Tibial nerve (tissue), 4 donors: Measurements from ENCODE around the gene MAN1A2. TPM values are rescaled to one million over a fixed set of nuclear protein-coding genes. Genes with fewer than 3 reads are reported as not detected.

ENCODE experiments used
- DNase-seq, 2 donors: peaks; one replicate each; pipeline ENCODE4 v3.0.0-alpha.2; 2019; ENCODE audit warnings: low spot score in 2 of 2
- H3K27ac ChIP-seq, 4 donors: fragments of 200-600 bp; sonication (generic) in 3 of 4; one replicate each; pipeline ENCODE4 v1.5.1; 2017 to 2019; ENCODE audit warnings: mild to moderate bottlenecking in 1 of 4
- H3K27me3 ChIP-seq, 2 donors: fragments of 200-600 bp; sonication (generic) in 1 of 2; one replicate each; pipeline versions ENCODE4 v1.5.1 to v1.6.0; 2017 to 2019
- H3K36me3 ChIP-seq, 3 donors: fragments of 200-600 bp; sonication (generic); one replicate each; pipeline ENCODE4 v1.5.1; 2018 to 2019
- H3K4me1 ChIP-seq, 4 donors: fragments of 200-600 bp; sonication (generic) in 3 of 4; one replicate each; pipeline ENCODE4 v1.5.1; 2017 to 2019
- H3K4me3 ChIP-seq, 4 donors: fragments of 200-600 bp; sonication (generic) in 3 of 4; one replicate each; pipeline ENCODE4 v1.5.1; 2017 to 2019; ENCODE audit warnings: mild to moderate bottlenecking in 1 of 4, moderate library complexity in 1 of 4
- H3K9me3 ChIP-seq, 4 donors: fragments of 200-600 bp; sonication (generic) in 3 of 4; one replicate each; pipeline ENCODE4 v1.5.1; 2017 to 2019
- CTCF ChIP-seq, 5 experiments: fragments of 200-600 bp in 3 of 5; fragments of 450-650 bp in 2 of 5; sonication (generic) in 3 of 5; IDR thresholded peaks; one replicate each; pipeline ENCODE4 v1.5.1; 2016 to 2019; ENCODE audit warnings: antibody characterized with exemption in 5 of 5, mild to moderate bottlenecking in 3 of 5, moderate library complexity in 2 of 5
- EP300 ChIP-seq, 2 donors: sonication (generic); formaldehyde crosslinking; IDR thresholded peaks; one replicate each; pipeline ENCODE4 v1.6.1; 2017; ENCODE audit warnings: antibody characterized with exemption in 2 of 2, mild to moderate bottlenecking in 1 of 2
- POLR2A ChIP-seq, 2 donors: fragments of 450-650 bp; IDR thresholded peaks; one replicate each; pipeline ENCODE4 v1.6.1; 2017; ENCODE audit warnings: antibody characterized with exemption in 2 of 2, mild to moderate bottlenecking in 2 of 2, moderate library complexity in 2 of 2
- WGBS, 2 donors: methylation state at CpG; one replicate each; pipeline ENCODE4 v1.1.5; 2018; 5-methylcytosine and 5-hydroxymethylcytosine counted together
- total RNA-seq, 4 donors: library from RNA; depleted of rRNA; stranded (reverse); fragments of >200 nt; gene quantifications; one replicate each; pipeline ENCODE4 v1.1.0, GENCODE V29; 2016

MAN1A2 gene
- total RNA-seq, 4 donors from 2014 or later = 31.4 to 65.7 (median 45.6) TPM

- no peak for DNase-seq
- H3K4me1 ChIP-seq = peaks cover 0 to 8% (median 0%) of the 10 kb centered on the region in 4 donors
- peaks cover 0 to 7% (median 4%) of the 10 kb centered on the region in 4 donors for H3K9me3 ChIP-seq
- TF ChIP-seq CTCF (IDR thresholded peaks at IDR 0.05) (no peak), POLR2A (IDR thresholded peaks at IDR 0.05) (no peak), EP300 (IDR thresholded peaks at IDR 0.05) (no peak)
- no peak overlapping the region for H3K27ac ChIP-seq
- no peak overlapping the region for H3K4me3 ChIP-seq
- H3K27me3 ChIP-seq = no peaks in the 10 kb centered on the region
- WGBS, 2 donors = 80 to 89% methylated on average over 6 of the region's 6 CpGs
- peaks cover 0 to 20% (median 0%) of the 10 kb centered on the region in 3 donors for H3K36me3 ChIP-seq
Observed at GRCh38 chr1:117398957-117399356, 31.7 kb downstream of the MAN1A2 start.

- TF ChIP-seq EP300 (IDR thresholded peaks at IDR 0.05) (no peak), POLR2A (IDR thresholded peaks at IDR 0.05) (no peak), CTCF (IDR thresholded peaks at IDR 0.05) (no peak)
- Histone ChIP-seq H3K27me3 (no peaks in the 10 kb centered on the region), H3K9me3 (peaks cover 0 to 7% (median 2%) of the 10 kb centered on the region in 4 donors), H3K4me1 (peaks cover 0 to 5% (median 0%) of the 10 kb centered on the region in 4 donors), H3K27ac (no peak overlapping the region), H3K36me3 (peaks cover 0 to 26% (median 0%) of the 10 kb centered on the region in 3 donors), H3K4me3 (no peak overlapping the region)
- DNase-seq = no peak
Observed at GRCh38 chr1:117401761-117402160, 34.5 kb downstream of the MAN1A2 start.

- no peak for DNase-seq
- no peak overlapping the region for H3K4me3 ChIP-seq
- TF ChIP-seq CTCF (IDR thresholded peaks at IDR 0.05) = no peak
- no peak for TF ChIP-seq POLR2A (IDR thresholded peaks at IDR 0.05)
- TF ChIP-seq EP300 (IDR thresholded peaks at IDR 0.05) = no peak
- no peaks in the 10 kb centered on the region for H3K4me1 ChIP-seq
- 98 to 99% methylated on average over 3 of the region's 3 CpGs for WGBS, 2 donors
- no peaks in the 10 kb centered on the region for H3K27me3 ChIP-seq
- H3K27ac ChIP-seq = no peak overlapping the region
- peaks cover 0 to 7% (median 2%) of the 10 kb centered on the region in 4 donors for H3K9me3 ChIP-seq
- peaks cover 0 to 26% (median 0%) of the 10 kb centered on the region in 3 donors for H3K36me3 ChIP-seq
Observed at GRCh38 chr1:117403597-117403996, 36.3 kb downstream of the MAN1A2 start.

GRCh38 chr1:117405042-117405441, 37.8 kb downstream of the MAN1A2 start:
- Histone ChIP-seq H3K4me3 (no peak overlapping the region), H3K27me3 (no peaks in the 10 kb centered on the region), H3K9me3 (peaks cover 0 to 7% (median 2%) of the 10 kb centered on the region in 4 donors), H3K4me1 (no peaks in the 10 kb centered on the region), H3K36me3 (peaks cover 0 to 26% (median 0%) of the 10 kb centered on the region in 3 donors), H3K27ac (no peak overlapping the region)
- no peak for DNase-seq
- TF ChIP-seq EP300 (IDR thresholded peaks at IDR 0.05) (no peak), CTCF (IDR thresholded peaks at IDR 0.05) (no peak), POLR2A (IDR thresholded peaks at IDR 0.05) (no peak)

- H3K4me1 ChIP-seq = no peaks in the 10 kb centered on the region
- TF ChIP-seq EP300 (IDR thresholded peaks at IDR 0.05) = no peak
- no peak for TF ChIP-seq CTCF (IDR thresholded peaks at IDR 0.05)
- TF ChIP-seq POLR2A (IDR thresholded peaks at IDR 0.05) = no peak
- peaks cover 0 to 12% (median 0%) of the 10 kb centered on the region in 3 donors for H3K36me3 ChIP-seq
- H3K9me3 ChIP-seq = no peaks in the 10 kb centered on the region
- no peaks in the 10 kb centered on the region for H3K27me3 ChIP-seq
- no peak for DNase-seq
- H3K4me3 ChIP-seq = no peak overlapping the region
- no peak overlapping the region for H3K27ac ChIP-seq
Observed at GRCh38 chr1:117412472-117412871, 45.2 kb downstream of the MAN1A2 start.
